Activated T-helper 17 cell treated with anti-CD3 and anti-CD28 coated beads, Interleukin-2, amount 50 U/mL, for 72 hours (primary cell): ENCODE data around the gene AMIGO1. TPM values are rescaled to one million over a fixed set of nuclear protein-coding genes. Genes with fewer than 3 reads are reported as not detected.

Experiments used
- ATAC-seq: fragments of 150-1000 bp; cut with Tn5 transposase; replicated peaks from 2 replicates; pipeline ENCODE4 v1.10.0; 2021; ENCODE audit warnings: mild to moderate bottlenecking, moderate library complexity
- H3K27ac Mint-ChIP-seq: one replicate; pipeline ENCODE4 v1.8.0; 2022; ENCODE audit warnings: mixed read lengths
- H3K27me3 Mint-ChIP-seq: one replicate; pipeline ENCODE4 v1.8.0; 2022; ENCODE audit warnings: mixed read lengths
- H3K36me3 Mint-ChIP-seq: one replicate; pipeline ENCODE4 v1.8.0; 2022; ENCODE audit warnings: low read depth, mild to moderate bottlenecking, mixed read lengths
- H3K4me1 Mint-ChIP-seq: one replicate; pipeline ENCODE4 v1.8.0; 2022; ENCODE audit warnings: mixed read lengths
- H3K4me3 Mint-ChIP-seq: one replicate; pipeline ENCODE4 v1.8.0; 2022; ENCODE audit warnings: mild to moderate bottlenecking, mixed read lengths
- H3K9me3 Mint-ChIP-seq: one replicate; pipeline ENCODE4 v1.8.0; 2022; ENCODE audit warnings: mixed read lengths
- total RNA-seq, 2 donors: library from RNA; stranded (reverse); gene quantifications; one replicate each; pipeline ENCODE4 v1.2.3, GENCODE V29; 2022

AMIGO1 gene, protein sequence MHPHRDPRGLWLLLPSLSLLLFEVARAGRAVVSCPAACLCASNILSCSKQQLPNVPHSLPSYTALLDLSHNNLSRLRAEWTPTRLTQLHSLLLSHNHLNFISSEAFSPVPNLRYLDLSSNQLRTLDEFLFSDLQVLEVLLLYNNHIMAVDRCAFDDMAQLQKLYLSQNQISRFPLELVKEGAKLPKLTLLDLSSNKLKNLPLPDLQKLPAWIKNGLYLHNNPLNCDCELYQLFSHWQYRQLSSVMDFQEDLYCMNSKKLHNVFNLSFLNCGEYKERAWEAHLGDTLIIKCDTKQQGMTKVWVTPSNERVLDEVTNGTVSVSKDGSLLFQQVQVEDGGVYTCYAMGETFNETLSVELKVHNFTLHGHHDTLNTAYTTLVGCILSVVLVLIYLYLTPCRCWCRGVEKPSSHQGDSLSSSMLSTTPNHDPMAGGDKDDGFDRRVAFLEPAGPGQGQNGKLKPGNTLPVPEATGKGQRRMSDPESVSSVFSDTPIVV
- 1 to 10 TPM; 1.1 to 1.2 TPM for total RNA-seq

DNA sequence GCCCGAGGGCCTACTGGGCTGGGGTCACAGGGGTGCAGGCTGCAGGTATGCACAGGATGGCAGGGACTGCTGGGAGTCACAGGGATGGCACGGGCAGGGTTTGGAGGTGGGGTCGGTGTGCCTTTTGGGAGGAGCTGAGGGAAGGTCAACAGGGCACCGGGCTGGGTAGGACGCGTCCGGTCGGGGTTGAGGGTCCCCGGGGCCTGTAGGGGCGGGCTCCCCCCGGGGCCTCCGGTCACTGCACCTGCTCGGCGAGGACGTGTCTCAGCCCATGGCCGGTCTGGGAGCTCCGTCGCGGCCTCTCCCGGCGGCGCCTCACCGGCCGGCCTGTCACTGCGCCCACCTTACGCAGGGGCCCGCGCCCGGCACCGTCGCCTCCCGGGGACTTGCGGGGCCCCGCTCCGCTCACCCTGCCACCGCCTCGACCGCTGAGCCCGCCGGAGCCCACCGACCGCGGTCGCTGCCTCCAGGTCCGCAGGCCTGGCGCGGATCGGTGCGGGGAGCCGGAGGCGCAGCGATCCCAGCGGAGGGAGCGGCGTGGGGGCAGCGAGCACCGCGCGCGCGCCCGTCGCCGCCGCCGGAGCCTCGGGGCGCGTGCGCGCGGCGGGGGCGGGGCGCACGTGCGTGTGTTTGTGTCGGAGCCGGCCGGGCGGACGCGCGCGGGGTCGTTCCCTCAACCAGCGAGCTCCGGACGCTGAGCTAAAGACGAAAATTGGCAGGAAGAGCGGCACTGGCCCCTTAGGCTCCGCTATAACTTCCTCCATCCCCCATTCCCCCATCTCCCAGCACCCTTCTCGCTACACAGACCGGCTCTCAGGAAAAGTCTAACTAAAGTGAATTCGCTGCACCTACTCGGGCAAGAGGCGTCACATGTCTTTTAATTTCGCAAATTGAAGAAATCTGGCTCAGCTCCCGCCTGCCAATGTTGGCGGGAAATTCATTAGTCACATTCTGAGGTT is at the start of gene AMIGO1:
AMIGO1 (minus strand) TSS at position 552 of the 959 bp plus-strand sequence. CDS start 815 bp downstream, outside the sequence.
- Mint-ChIP-seq H3K36me3 (no peaks in the 10 kb centered on the region), H3K27me3 (no peaks in the 10 kb centered on the region), H3K4me1 (peaks cover 30% of the 10 kb centered on the region), H3K27ac (peak within 1 kb of the TSS; percentile 83), H3K9me3 (no peaks in the 10 kb centered on the region), H3K4me3 (peak within 1 kb of the TSS; percentile 85)
- ATAC-seq: peak; percentile 56

DNA sequence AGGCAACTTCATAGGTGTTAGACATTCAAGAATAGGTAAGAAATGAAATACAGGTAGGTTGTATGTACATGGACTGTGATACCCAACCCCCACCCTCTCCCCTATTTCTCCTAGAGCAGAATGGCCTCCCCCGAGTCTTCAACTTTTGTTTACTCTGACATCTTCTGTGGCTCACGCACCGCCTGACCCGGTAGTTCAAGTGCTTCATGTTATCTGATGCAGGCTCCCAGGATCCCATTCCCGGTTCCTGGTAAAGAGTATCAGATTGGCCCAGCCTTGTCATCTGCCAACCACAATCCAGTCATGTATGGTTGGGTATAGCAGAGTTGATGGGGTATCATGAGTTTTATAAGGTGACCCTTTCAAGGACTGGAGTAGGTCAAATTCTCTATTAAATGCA is 48.0 kb upstream of the AMIGO1 start:
- no peaks in the 10 kb centered on the region for H3K9me3 Mint-ChIP-seq
- H3K4me1 Mint-ChIP-seq: peaks cover 68% of the 10 kb centered on the region
- H3K27me3 Mint-ChIP-seq: no peaks in the 10 kb centered on the region
- H3K27ac Mint-ChIP-seq: no peak overlapping the region
- no peak overlapping the region for H3K4me3 Mint-ChIP-seq
- peaks cover 30% of the 10 kb centered on the region for H3K36me3 Mint-ChIP-seq
- no peak for ATAC-seq

DNA sequence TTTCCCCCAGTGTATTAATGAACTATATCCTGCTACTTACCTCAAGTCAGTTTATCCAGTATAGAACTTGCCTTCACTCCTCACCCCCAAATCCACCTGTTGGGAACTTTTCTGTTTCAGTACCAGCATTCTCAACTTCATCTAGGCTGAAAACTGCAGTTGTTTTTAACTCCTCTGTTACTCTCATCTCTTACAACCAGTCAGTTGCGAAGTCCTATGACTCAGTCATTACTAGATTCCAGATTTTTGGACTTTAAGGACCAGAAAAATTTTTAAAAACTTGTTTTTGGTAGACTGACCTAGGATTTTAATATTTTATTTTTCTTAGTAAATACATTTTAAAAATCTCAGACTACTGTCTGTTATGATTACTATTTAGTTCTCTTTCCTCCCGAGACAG is 47.0 kb upstream of the AMIGO1 start:
- no peak for ATAC-seq
- Mint-ChIP-seq H3K27me3 (no peaks in the 10 kb centered on the region), H3K9me3 (no peaks in the 10 kb centered on the region), H3K36me3 (peaks cover 33% of the 10 kb centered on the region), H3K27ac (no peak overlapping the region), H3K4me3 (no peak overlapping the region), H3K4me1 (peaks cover 63% of the 10 kb centered on the region)

DNA sequence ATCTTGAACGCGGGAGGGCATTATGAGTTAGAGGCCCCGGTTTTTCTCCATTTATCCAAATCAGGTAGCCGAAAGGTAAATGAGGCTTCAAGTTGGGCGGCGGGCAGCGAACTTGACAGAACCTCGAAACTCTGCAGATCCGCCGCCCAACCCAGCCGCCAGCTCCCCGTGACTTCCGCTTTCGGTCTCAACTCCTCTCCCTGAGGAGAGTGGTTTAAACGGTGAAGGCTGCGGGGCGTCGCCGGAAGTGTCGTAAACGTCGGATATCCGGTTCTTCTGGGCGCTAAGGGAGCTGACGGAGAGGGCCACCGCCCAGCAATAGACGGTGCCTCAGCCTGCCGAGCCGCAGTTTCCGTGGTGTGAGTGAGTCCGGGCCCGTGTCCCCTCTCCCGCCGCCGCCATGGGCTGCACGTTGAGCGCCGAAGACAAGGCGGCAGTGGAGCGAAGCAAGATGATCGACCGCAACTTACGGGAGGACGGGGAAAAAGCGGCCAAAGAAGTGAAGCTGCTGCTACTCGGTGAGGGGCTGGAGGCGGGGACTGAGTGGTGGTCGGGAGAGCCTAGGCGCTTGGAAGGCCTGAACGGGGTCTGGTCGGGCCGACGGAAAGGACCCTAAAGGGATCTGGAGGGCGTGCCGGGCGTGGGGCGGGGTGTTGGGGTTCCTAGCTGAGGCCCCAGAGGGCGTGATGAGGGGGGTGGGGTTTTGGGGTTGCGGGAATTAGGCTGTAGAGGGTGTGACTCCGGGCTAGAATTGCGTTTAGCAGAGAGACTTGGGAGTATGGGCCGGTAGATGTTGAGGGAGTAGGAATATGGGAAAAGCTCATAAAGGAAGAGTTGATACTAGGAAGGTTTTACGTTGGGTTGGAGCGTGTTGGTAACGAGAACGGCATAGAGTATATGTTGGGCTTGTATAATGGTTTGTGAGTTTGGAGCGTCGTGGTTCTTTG is 39.1 kb upstream of the AMIGO1 start, which contains the start of gene GNAI3:
GNAI3 (plus strand) TSS at position 295 of the 947 bp plus-strand sequence; CDS start at position 401, 106 bp downstream.
- peak; percentile 98 for ATAC-seq
- H3K4me1 Mint-ChIP-seq: peaks cover 14% of the 10 kb centered on the region
- peak within 1 kb of the TSS; percentile 90 for H3K4me3 Mint-ChIP-seq
- no peaks in the 10 kb centered on the region for H3K27me3 Mint-ChIP-seq
- H3K36me3 Mint-ChIP-seq: peaks cover 35% of the 10 kb centered on the region
- no peaks in the 10 kb centered on the region for H3K9me3 Mint-ChIP-seq
- H3K27ac Mint-ChIP-seq: peak within 1 kb of the TSS; percentile 98

DNA sequence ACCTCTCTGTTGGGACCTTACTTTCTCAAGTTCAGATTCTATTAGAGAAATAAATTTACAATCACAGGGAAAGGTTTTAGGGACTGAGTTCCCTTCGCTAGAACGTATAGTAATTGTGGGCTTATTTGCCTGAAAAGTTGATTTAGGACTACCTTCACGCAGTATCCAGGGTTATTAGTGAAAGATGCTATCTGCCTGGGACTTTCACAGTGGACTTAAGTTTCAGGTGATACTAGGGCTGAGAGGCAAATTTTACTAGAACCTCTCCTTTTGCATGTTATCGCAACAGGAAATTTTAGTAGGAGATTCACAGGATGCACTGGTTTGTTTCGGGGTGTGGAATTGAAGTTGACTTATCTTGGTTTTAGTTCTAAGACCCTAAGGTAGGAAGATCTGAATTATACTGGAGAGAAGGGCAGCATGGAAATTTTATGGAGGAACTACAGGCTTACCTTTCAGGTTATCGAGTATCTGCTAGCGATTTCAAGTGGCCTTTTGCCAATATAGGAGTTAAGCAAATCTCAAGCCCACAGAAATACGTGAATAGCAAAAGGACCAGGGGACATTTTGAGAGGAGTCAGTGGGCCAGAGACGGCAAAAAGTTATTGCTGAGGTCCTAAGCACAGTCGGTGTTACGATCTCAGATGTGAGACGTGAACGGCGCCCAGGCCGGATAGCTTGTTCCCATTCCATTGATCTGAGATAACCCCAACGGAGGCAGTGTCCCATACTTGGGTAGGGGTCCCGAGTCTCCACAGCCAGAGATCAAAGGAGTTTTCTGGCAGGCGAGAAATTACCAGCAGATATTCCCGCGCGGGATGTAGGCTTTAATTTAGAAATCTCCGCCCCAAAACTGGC is 38.2 kb upstream of the AMIGO1 start:
- Mint-ChIP-seq H3K27me3 (no peaks in the 10 kb centered on the region), H3K27ac (peak overlapping the region; percentile 98), H3K36me3 (peaks cover 26% of the 10 kb centered on the region), H3K4me3 (peak overlapping the region; percentile 90), H3K9me3 (no peaks in the 10 kb centered on the region), H3K4me1 (peaks cover 9% of the 10 kb centered on the region)
- ATAC-seq: no peak

DNA sequence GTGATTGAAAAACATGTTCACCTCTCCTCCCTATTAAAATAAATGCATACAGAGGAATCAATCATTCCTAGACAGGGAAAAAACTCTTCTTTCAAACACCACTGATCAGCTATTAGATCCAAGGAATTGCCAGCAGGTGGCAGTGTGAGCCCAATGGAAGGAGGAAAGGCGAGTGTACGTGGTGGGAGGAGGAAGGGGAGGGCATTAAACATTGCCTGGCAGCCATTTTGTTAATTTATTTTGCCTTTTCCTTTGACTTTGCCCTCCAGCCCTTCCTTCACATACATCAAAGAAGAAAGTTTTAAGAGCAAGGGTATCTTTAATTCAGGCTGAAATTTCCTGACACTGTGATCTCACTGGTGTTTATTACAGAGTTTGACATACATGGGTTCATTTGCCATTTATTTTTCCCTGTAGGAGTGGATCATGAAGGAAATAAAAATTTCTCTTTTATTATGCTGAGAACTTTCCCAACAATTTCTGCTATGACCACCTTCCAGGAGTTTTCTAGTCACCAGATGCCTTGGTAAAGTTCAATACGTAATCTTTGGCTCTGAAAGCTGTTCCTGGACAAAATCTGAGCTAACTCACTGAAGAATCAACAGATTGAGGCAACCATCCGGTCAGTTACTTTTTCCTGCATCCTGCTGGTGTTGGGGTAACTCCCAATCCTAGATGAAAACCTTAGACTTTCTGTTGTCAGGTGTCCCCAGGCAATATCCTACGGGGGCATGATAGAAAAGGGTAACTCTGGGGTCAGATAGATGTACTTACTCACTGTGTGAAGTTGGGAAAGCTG is 37.0 kb upstream of the AMIGO1 start:
- Mint-ChIP-seq H3K4me1 (peaks cover 9% of the 10 kb centered on the region), H3K36me3 (peaks cover 21% of the 10 kb centered on the region), H3K4me3 (peak overlapping the region; percentile 90), H3K27ac (peak overlapping the region; percentile 98), H3K9me3 (no peaks in the 10 kb centered on the region), H3K27me3 (no peaks in the 10 kb centered on the region)
- ATAC-seq: peak; percentile 58

DNA sequence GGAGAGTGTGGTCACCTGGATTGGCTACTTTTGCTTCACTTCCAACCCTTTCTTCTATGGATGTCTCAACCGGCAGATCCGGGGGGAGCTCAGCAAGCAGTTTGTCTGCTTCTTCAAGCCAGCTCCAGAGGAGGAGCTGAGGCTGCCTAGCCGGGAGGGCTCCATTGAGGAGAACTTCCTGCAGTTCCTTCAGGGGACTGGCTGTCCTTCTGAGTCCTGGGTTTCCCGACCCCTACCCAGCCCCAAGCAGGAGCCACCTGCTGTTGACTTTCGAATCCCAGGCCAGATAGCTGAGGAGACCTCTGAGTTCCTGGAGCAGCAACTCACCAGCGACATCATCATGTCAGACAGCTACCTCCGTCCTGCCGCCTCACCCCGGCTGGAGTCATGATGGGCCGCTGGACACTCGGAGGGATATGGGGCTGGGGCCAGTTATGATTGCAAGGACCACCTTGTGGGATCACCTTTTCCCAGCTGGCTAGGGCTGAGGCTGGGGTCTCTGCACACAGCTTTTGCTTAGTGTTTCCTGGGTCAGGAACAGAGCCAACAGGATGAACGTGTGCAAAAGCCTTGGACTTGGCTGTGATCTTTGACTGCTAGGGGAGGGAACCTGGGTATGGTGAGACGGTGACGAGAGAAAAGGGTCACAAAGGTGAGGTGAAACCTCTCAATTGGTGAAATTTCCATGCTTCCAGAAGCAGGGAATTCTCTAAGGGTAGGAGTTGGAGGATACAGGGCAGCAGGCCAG is 34.6 kb upstream of the AMIGO1 start:
- H3K36me3 Mint-ChIP-seq: peaks cover 11% of the 10 kb centered on the region
- H3K4me3 Mint-ChIP-seq: no peak overlapping the region
- no peak for ATAC-seq
- H3K27me3 Mint-ChIP-seq: no peaks in the 10 kb centered on the region
- peaks cover 4% of the 10 kb centered on the region for H3K4me1 Mint-ChIP-seq
- no peak overlapping the region for H3K27ac Mint-ChIP-seq
- no peaks in the 10 kb centered on the region for H3K9me3 Mint-ChIP-seq

DNA sequence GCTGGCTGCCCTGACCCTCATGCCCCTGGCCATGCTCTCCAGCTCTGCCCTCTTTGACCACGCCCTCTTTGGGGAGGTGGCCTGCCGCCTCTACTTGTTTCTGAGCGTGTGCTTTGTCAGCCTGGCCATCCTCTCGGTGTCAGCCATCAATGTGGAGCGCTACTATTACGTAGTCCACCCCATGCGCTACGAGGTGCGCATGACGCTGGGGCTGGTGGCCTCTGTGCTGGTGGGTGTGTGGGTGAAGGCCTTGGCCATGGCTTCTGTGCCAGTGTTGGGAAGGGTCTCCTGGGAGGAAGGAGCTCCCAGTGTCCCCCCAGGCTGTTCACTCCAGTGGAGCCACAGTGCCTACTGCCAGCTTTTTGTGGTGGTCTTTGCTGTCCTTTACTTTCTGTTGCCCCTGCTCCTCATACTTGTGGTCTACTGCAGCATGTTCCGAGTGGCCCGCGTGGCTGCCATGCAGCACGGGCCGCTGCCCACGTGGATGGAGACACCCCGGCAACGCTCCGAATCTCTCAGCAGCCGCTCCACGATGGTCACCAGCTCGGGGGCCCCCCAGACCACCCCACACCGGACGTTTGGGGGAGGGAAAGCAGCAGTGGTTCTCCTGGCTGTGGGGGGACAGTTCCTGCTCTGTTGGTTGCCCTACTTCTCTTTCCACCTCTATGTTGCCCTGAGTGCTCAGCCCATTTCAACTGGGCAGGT is 33.9 kb upstream of the AMIGO1 start:
- Mint-ChIP-seq H3K4me1 (no peaks in the 10 kb centered on the region), H3K27me3 (no peaks in the 10 kb centered on the region), H3K27ac (no peak overlapping the region), H3K9me3 (no peaks in the 10 kb centered on the region), H3K4me3 (no peak overlapping the region), H3K36me3 (peaks cover 4% of the 10 kb centered on the region)
- no peak for ATAC-seq

DNA sequence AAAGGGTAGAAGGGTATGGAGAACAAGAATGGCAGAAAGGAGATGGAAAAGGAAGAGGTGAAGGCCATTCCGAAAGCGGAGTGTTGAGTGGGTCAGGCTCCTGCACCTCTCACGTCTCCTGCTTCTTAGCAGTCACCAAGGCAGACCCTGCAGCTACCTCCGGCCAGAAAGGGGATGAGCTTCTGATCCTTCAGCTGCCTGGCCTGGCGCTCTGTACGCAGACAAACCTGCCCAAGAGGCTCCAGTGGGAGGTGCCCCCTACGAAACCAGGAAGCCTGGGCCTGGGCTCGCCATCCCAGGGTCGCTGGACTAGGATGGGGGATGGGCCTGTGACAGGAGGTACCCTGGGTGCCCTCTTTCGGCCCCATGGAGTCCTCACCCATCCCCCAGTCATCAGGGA is 33.1 kb upstream of the AMIGO1 start:
- H3K9me3 Mint-ChIP-seq: no peaks in the 10 kb centered on the region
- no peaks in the 10 kb centered on the region for H3K36me3 Mint-ChIP-seq
- no peak for ATAC-seq
- no peaks in the 10 kb centered on the region for H3K4me1 Mint-ChIP-seq
- H3K27me3 Mint-ChIP-seq: no peaks in the 10 kb centered on the region
- no peak overlapping the region for H3K4me3 Mint-ChIP-seq
- no peak overlapping the region for H3K27ac Mint-ChIP-seq

DNA sequence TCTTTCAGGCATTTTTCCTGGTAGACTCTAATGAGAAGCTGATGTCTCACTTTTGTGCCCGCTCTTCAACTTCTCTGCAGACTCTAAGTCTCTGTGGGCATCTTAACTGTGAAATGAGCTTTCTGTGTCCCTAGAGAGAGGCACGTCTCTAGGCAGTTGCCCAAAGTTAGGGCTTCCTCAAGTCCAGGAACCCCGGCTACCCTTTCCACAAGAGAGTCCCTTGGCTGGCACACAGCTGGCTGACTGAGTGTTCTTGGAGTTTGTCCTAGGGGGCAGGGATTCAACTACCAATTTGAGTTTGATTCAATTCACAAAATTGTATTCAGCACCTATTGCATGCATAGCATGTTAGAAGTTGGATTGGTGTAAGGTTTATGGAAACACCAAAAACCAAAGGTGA is 31.6 kb upstream of the AMIGO1 start:
- no peak for ATAC-seq
- Mint-ChIP-seq H3K27ac (no peak overlapping the region), H3K9me3 (no peaks in the 10 kb centered on the region)

DNA sequence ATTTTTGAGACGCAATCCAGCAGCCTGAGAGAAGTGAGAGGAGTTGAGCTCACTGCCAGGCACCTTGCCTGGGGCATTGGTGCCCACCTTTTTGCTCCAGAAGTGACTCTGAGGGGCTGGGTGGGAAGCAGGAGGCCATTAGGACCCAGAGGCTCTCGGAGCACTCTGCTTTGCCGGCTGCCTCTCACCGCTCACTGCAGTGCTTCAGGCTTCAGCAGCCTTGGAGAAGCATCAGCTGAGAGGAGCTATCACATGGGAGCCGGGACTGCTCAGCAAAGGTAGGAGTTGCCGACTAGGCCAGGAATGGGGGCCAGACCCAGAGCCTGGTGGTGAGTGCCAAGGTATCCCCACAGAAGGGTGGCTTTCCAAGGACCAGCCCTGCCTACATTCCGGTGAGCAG is 30.1 kb upstream of the AMIGO1 start, which contains the start of gene GPR61:
GPR61 (plus strand) TSS at position 197 of the 400 bp plus-strand sequence. CDS start 3,151 bp downstream, outside the sequence.
- H3K9me3 Mint-ChIP-seq: no peaks in the 10 kb centered on the region
- no peak within 1 kb of the TSS for H3K4me3 Mint-ChIP-seq
- H3K4me1 Mint-ChIP-seq: no peaks in the 10 kb centered on the region
- H3K27ac Mint-ChIP-seq: no peak within 1 kb of the TSS
- H3K27me3 Mint-ChIP-seq: no peaks in the 10 kb centered on the region
- no peaks in the 10 kb centered on the region for H3K36me3 Mint-ChIP-seq
- no peak for ATAC-seq

More for the DNA sequence above, 31.6 kb upstream of the AMIGO1 start:
- H3K4me3 Mint-ChIP-seq: no peak overlapping the region
- H3K36me3 Mint-ChIP-seq: no peaks in the 10 kb centered on the region
- H3K27me3 Mint-ChIP-seq: no peaks in the 10 kb centered on the region
- no peaks in the 10 kb centered on the region for H3K4me1 Mint-ChIP-seq
